GM19438 (cell line): ENCODE data around the gene KRTAP3-2.
"Not testable (repeated sequence)": the region's sequence is repeated elsewhere in the genome, so short reads cannot be mapped to it uniquely, and the experiment has no call there.

Experiments used
- ATAC-seq: cut with Tn5 transposase; IDR thresholded peaks from one replicate; pipeline ENCODE4 v1.9.1; 2021; ENCODE audit warnings: low read depth; ENCODE audit not compliant: unreplicated experiment

Gene KRTAP3-2

GRCh38 chr17:40999563-40999962, at the start of gene KRTAP3-2:
TSS of gene KRTAP3-2 (minus strand) at chr17:40999906. CDS start at chr17:40999853, 53 bp downstream.
- not testable (repeated sequence) for ATAC-seq

- ATAC-seq = no peak
Observed at GRCh38 chr17:41049110-41049509, 49.4 kb upstream of the KRTAP3-2 start.

GRCh38 chr17:41048441-41048840, 48.7 kb upstream of the KRTAP3-2 start:
- ATAC-seq = no peak

GRCh38 chr17:41046735-41047465, 47.2 kb upstream of the KRTAP3-2 start, which contains the start of gene KRTAP2-1:
TSS of gene KRTAP2-1 (minus strand) at chr17:41047316. CDS start at chr17:41047267, 49 bp downstream.
- not testable (repeated sequence) for ATAC-seq

GRCh38 chr17:41042953-41043352, 43.2 kb upstream of the KRTAP3-2 start:
- ATAC-seq = no peak

- not testable (repeated sequence) for ATAC-seq
Observed at GRCh38 chr17:41040783-41041571, 41.3 kb upstream of the KRTAP3-2 start, which contains the start of gene KRTAP1-1. TSS of gene KRTAP1-1 (minus strand) at chr17:41041450. CDS start at chr17:41041397, 53 bp downstream.

GRCh38 chr17:41037853-41038350, 38.2 kb upstream of the KRTAP3-2 start:
- no peak for ATAC-seq

- not testable (repeated sequence) for ATAC-seq
Observed at GRCh38 chr17:41034346-41034935, 34.7 kb upstream of the KRTAP3-2 start, which contains the start of gene KRTAP1-3. TSS of gene KRTAP1-3 (minus strand) at chr17:41034874. CDS start at chr17:41034821, 53 bp downstream.

- no peak for ATAC-seq
Observed at GRCh38 chr17:41029633-41030245, 30.0 kb upstream of the KRTAP3-2 start, which contains the start of gene KRTAP1-4. TSS of gene KRTAP1-4 (minus strand) at chr17:41030195. CDS start at chr17:41030078, 117 bp downstream.

- no peak for ATAC-seq
Observed at GRCh38 chr17:41026715-41027471, 27.2 kb upstream of the KRTAP3-2 start, which contains the start of gene KRTAP1-5. TSS of gene KRTAP1-5 (minus strand) at chr17:41027208. CDS start at chr17:41027155, 53 bp downstream.

GRCh38 chr17:41024697-41025096, 25.0 kb upstream of the KRTAP3-2 start:
- ATAC-seq = no peak

GRCh38 chr17:41020336-41020735, 20.6 kb upstream of the KRTAP3-2 start:
- ATAC-seq = no peak

GRCh38 chr17:41019415-41019814, 19.7 kb upstream of the KRTAP3-2 start:
- ATAC-seq = no peak

GRCh38 chr17:41018541-41018940, 18.8 kb upstream of the KRTAP3-2 start:
- no peak for ATAC-seq

- ATAC-seq = no peak
Observed at GRCh38 chr17:41016578-41017215, 17.0 kb upstream of the KRTAP3-2 start.

GRCh38 chr17:41015454-41015853, 15.7 kb upstream of the KRTAP3-2 start:
- ATAC-seq = no peak

GRCh38 chr17:41013606-41014005, 13.9 kb upstream of the KRTAP3-2 start:
- no peak for ATAC-seq

- no peak for ATAC-seq
Observed at GRCh38 chr17:41013181-41013580, 13.5 kb upstream of the KRTAP3-2 start.
